Measurements from ENCODE around the gene TENM4.

DNA sequence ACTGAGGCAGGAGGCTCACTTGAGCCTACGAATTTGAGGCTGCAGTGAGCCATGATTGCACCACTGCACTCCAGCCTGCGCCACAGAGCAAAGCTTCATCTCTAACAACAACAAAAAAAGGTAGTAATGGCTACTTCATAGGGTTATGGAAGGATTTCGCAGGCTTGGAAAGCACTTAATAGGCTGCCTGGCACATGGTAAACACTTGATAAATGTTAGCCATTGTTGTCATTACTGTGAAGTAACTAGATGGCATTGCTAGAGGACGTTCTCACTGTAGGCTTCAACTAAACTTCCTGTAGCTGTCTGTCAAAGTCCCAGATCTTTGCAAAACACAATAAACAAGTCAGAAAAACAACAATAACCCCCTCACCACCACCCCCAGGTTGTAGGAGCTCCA lies 508.9 kb downstream of the TENM4 start:
- TF ChIP-seq, protein P1, sequence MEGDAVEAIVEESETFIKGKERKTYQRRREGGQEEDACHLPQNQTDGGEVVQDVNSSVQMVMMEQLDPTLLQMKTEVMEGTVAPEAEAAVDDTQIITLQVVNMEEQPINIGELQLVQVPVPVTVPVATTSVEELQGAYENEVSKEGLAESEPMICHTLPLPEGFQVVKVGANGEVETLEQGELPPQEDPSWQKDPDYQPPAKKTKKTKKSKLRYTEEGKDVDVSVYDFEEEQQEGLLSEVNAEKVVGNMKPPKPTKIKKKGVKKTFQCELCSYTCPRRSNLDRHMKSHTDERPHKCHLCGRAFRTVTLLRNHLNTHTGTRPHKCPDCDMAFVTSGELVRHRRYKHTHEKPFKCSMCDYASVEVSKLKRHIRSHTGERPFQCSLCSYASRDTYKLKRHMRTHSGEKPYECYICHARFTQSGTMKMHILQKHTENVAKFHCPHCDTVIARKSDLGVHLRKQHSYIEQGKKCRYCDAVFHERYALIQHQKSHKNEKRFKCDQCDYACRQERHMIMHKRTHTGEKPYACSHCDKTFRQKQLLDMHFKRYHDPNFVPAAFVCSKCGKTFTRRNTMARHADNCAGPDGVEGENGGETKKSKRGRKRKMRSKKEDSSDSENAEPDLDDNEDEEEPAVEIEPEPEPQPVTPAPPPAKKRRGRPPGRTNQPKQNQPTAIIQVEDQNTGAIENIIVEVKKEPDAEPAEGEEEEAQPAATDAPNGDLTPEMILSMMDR (IDR thresholded peaks at IDR 0.05), result no peak
- no peak for TF ChIP-seq POLR2A (IDR thresholded peaks at IDR 0.05)
